WTC11 (cell line): ENCODE results near the gene TAF10. TPM values are rescaled to one million over a fixed set of nuclear protein-coding genes. Genes with fewer than 3 reads are reported as not detected.

Experiments used
- ATAC-seq: fragments of 200-7000 bp; cut with Tn5 transposase; 2 replicates; pipeline ENCODE4 v1.10.0; 2021; ENCODE audit warnings: mild to moderate bottlenecking, moderate library complexity
- CTCF ChIA-PET: fragments of 300-600 bp; sonication (Branson Sonifier 250); formaldehyde crosslinking; loops from one replicate; lab custom pipeline; 2021; ENCODE audit warnings: antibody characterized with exemption; lab: Charles Lee
- POLR2A ChIA-PET: fragments of 350-600 bp; sonication (Branson Sonifier 250); formaldehyde crosslinking; loops from one replicate; lab custom pipeline; 2021; ENCODE audit warnings: antibody characterized with exemption; lab: Charles Lee
- DNase-seq: peaks from one replicate; pipeline ENCODE4 v3.0.0; 2021; ENCODE audit warnings: low spot score
- H3K27ac Mint-ChIP-seq: 2 replicates; pipeline ENCODE4 v1.8.0; 2021; ENCODE audit warnings: mixed read lengths
- H3K27me3 Mint-ChIP-seq: 2 replicates; pipeline ENCODE4 v1.8.0; 2021; ENCODE audit warnings: low read depth, mild to moderate bottlenecking, moderate library complexity, mixed read lengths
- H3K36me3 Mint-ChIP-seq: 2 replicates; pipeline ENCODE4 v1.8.0; 2021; ENCODE audit warnings: mixed read lengths
- H3K4me1 Mint-ChIP-seq: 2 replicates; pipeline ENCODE4 v1.8.0; 2022; ENCODE audit warnings: mixed read lengths
- H3K4me3 Mint-ChIP-seq: 2 replicates; pipeline ENCODE4 v1.8.0; 2021; ENCODE audit warnings: mild to moderate bottlenecking, moderate library complexity, mixed read lengths
- H3K9me3 Mint-ChIP-seq: 2 replicates; pipeline ENCODE4 v1.8.0; 2021; ENCODE audit warnings: mixed read lengths
- ATF1 ChIP-seq: sonication (generic); formaldehyde crosslinking; IDR thresholded peaks from 2 replicates; pipeline ENCODE4 v1.8.1; 2023; ENCODE audit warnings: mild to moderate bottlenecking, moderate library complexity, missing genetic modification reagents
- ATF2 ChIP-seq: sonication (generic); formaldehyde crosslinking; IDR thresholded peaks from 2 replicates; pipeline ENCODE4 v1.8.1; 2022; ENCODE audit warnings: low read depth, missing genetic modification reagents, borderline replicate concordance
- E2F1 ChIP-seq: sonication (generic); formaldehyde crosslinking; IDR thresholded peaks from 2 replicates; pipeline ENCODE4 v1.8.0; 2022; ENCODE audit warnings: mild to moderate bottlenecking, missing genetic modification reagents
- E2F5 ChIP-seq: sonication (generic); formaldehyde crosslinking; IDR thresholded peaks from 2 replicates; pipeline ENCODE4 v1.8.1; 2022; ENCODE audit warnings: mild to moderate bottlenecking, moderate library complexity, missing genetic modification reagents
- FOXJ3 ChIP-seq: sonication (generic); formaldehyde crosslinking; IDR thresholded peaks from 2 replicates; pipeline ENCODE4 v1.9.0; 2021; ENCODE audit warnings: missing genetic modification reagents, mild to moderate bottlenecking, borderline replicate concordance
- FOXP1 ChIP-seq: sonication (generic); formaldehyde crosslinking; IDR thresholded peaks from 2 replicates; pipeline ENCODE4 v1.8.0; 2022; ENCODE audit warnings: missing genetic modification reagents, mild to moderate bottlenecking, moderate library complexity, borderline replicate concordance
- GABPB1 ChIP-seq: sonication (generic); formaldehyde crosslinking; IDR thresholded peaks from 2 replicates; pipeline ENCODE4 v1.8.1; 2023; ENCODE audit warnings: mild to moderate bottlenecking, missing genetic modification reagents
- HMGA2 ChIP-seq: fragments of 250-450 bp; sonication (Bioruptor Pico); IDR thresholded peaks from 2 replicates; pipeline ENCODE4 v1.4.0; 2021; ENCODE audit warnings: mild to moderate bottlenecking, moderate library complexity
- JUN ChIP-seq: sonication (generic); formaldehyde crosslinking; IDR thresholded peaks from 2 replicates; pipeline ENCODE4 v1.8.0; 2023; ENCODE audit warnings: mild to moderate bottlenecking, missing genetic modification reagents
- MXD4 ChIP-seq: fragments of 250-450 bp; sonication (Bioruptor Pico); IDR thresholded peaks from 2 replicates; pipeline ENCODE4 v1.8.0; 2021; ENCODE audit warnings: mild to moderate bottlenecking, moderate library complexity, borderline replicate concordance
- NFYB ChIP-seq: sonication (generic); formaldehyde crosslinking; conservative IDR thresholded peaks from 2 replicates; pipeline ENCODE4 v1.8.0; 2022; ENCODE audit warnings: low read depth, missing genetic modification reagents
- PRDM15 ChIP-seq: sonication (generic); formaldehyde crosslinking; IDR thresholded peaks from 2 replicates; pipeline ENCODE4 v1.8.0; 2022; ENCODE audit warnings: missing genetic modification reagents
- RELA ChIP-seq: sonication (generic); formaldehyde crosslinking; IDR thresholded peaks from 2 replicates; pipeline ENCODE4 v1.8.1; 2022; ENCODE audit warnings: missing genetic modification reagents, mild to moderate bottlenecking, borderline replicate concordance
- TCF7 ChIP-seq: sonication (generic); formaldehyde crosslinking; IDR thresholded peaks from 2 replicates; pipeline ENCODE4 v1.8.0; 2022; ENCODE audit warnings: mild to moderate bottlenecking, low read depth, missing genetic modification reagents, moderate library complexity
- ZMAT4 ChIP-seq: fragments of 250-450 bp; sonication (Bioruptor Pico); IDR thresholded peaks from 2 replicates; pipeline ENCODE4 v1.9.0; 2021; ENCODE audit warnings: mild to moderate bottlenecking
- ZNF416 ChIP-seq: fragments of 250-450 bp; sonication (Bioruptor Pico); IDR thresholded peaks from 2 replicates; pipeline ENCODE4 v1.9.0; 2021; ENCODE audit warnings: mild to moderate bottlenecking, inconsistent platforms
- total RNA-seq: library from RNA; stranded (reverse); gene quantifications from 3 replicates; pipeline ENCODE4 v1.2.3, GENCODE V29; 2021
- TF ChIP-seq, protein P1 (sequence below): fragments of 250-450 bp; sonication (Bioruptor Pico); IDR thresholded peaks from 2 replicates; pipeline ENCODE4 v1.9.0; 2021; ENCODE audit warnings: moderate library complexity, mild to moderate bottlenecking, inconsistent platforms, borderline replicate concordance
- TF ChIP-seq, protein P2 (sequence below): sonication (generic); formaldehyde crosslinking; IDR thresholded peaks from 2 replicates; pipeline ENCODE4 v1.8.1; 2023; ENCODE audit warnings: mild to moderate bottlenecking, missing genetic modification reagents, moderate library complexity

TAF10 gene
- total RNA-seq, 1 experiment from 2014 or later, result 165 TPM

DNA sequence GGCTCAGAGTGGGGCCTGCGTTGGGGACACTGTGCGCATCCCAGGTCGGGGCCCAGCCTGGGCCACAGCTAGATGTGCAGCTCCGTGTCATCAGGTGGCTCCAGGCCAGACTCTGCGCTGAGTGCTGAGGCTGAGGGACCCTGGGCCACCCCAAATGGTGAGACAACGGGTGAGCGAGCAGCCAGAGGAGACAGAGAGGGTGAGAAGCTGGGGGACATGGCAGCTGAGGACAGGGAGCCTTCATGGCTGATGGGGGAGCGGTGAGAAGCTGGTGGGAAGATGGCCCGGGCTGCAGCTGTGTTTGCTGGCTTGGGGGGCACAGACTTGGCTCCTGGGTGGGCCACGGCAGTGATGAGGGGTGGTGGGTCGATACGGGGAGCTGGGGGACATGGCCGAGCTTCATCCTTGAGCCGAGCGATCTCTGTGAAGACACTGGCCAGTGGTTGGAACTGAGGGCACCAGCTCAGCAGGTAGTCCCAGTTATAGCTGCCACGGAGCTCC, 9.7 kb upstream of the TAF10 start (continued):
- TF ChIP-seq E2F1 (CRISPR knock-in tag) (no peak), ATF2 (CRISPR knock-in tag) (no peak), TCF7 (CRISPR knock-in tag) (no peak)
- TF ChIP-seq, all 79 proteins: peak for 0

GRCh38 chr11:6620636-6621035, 8.6 kb upstream of the TAF10 start:
- no peaks in the 10 kb centered on the region for H3K4me1 Mint-ChIP-seq
- ChIA-PET POLR2A (interaction anchor here (1.3 to 1.5 kb wide), 2 partner anchors 14 to 18 kb away, joined by 3 to 5 read pairs; no protein-coding TSS in a partner anchor), CTCF (interaction anchor here (1.4 to 3.2 kb wide), 5 partner anchors 9 to 241 kb away, joined by 4 to 13 read pairs (median 11); partner anchors contain the start of gene TAF10)
- H3K9me3 Mint-ChIP-seq, result no peaks in the 10 kb centered on the region
- no peaks in the 10 kb centered on the region for H3K27me3 Mint-ChIP-seq
- DNase-seq (no peak), ATAC-seq (no peak)
- no peak overlapping the region for H3K4me3 Mint-ChIP-seq
- TF ChIP-seq ATF1 (CRISPR knock-in tag) (no peak), E2F5 (CRISPR knock-in tag) (no peak), RELA (CRISPR knock-in tag) (no peak), FOXP1 (CRISPR knock-in tag) (no peak), FOXJ3 (CRISPR knock-in tag) (no peak), MXD4 (CRISPR knock-in tag) (no peak), JUN (no peak), HMGA2 (no peak), GABPB1 (CRISPR knock-in tag) (no peak), NFYB (no peak), ZMAT4 (CRISPR knock-in tag) (no peak), PRDM15 (CRISPR knock-in tag) (no peak), ZNF416 (CRISPR knock-in tag) (no peak)
- TF ChIP-seq, protein P1, sequence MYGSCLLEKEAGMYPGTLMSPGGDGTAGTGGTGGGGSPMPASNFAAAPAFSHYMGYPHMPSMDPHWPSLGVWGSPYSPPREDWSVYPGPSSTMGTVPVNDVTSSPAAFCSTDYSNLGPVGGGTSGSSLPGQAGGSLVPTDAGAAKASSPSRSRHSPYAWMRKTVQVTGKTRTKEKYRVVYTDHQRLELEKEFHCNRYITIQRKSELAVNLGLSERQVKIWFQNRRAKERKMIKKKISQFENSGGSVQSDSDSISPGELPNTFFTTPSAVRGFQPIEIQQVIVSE, result no peak
- TF ChIP-seq, protein P2, sequence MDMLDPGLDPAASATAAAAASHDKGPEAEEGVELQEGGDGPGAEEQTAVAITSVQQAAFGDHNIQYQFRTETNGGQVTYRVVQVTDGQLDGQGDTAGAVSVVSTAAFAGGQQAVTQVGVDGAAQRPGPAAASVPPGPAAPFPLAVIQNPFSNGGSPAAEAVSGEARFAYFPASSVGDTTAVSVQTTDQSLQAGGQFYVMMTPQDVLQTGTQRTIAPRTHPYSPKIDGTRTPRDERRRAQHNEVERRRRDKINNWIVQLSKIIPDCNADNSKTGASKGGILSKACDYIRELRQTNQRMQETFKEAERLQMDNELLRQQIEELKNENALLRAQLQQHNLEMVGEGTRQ (CRISPR knock-in tag), result no peak
- H3K36me3 Mint-ChIP-seq, result no peaks in the 10 kb centered on the region
- no peak overlapping the region for H3K27ac Mint-ChIP-seq
